Measurements from ENCODE around the gene ARHGEF2. TPM values are rescaled to one million over a fixed set of nuclear protein-coding genes. Genes with fewer than 3 reads are reported as not detected.

Gene ARHGEF2
- total and polyA plus RNA-seq, 2 experiments from 2014 or later: 30.1 to 46.9 TPM

GRCh38 chr1:155983191-155984024 is 5.1 kb upstream of the ARHGEF2 start:
- DNase-seq (ENCODE audit: low spot score): peak; percentile 76
- H4K20me1 ChIP-seq (ENCODE audit: insufficient read depth, poor library complexity, severe bottlenecking): no peaks in the 10 kb centered on the region
- H3K79me2 ChIP-seq: peaks cover 33% of the 10 kb centered on the region
- H3K27me3 ChIP-seq: no peaks in the 10 kb centered on the region
- H3K36me3 ChIP-seq (replicated peaks; ENCODE audit: insufficient read depth, low read depth): no peaks in the 10 kb centered on the region
- H3K4me1 ChIP-seq (ENCODE audit: insufficient read depth): peaks cover 25% of the 10 kb centered on the region
- no peak overlapping the region for H2AFZ ChIP-seq
- no peaks in the 10 kb centered on the region for H3K9me2 ChIP-seq (replicated peaks; ENCODE audit: insufficient read depth)
- no peaks in the 10 kb centered on the region for H3K9me3 ChIP-seq (ENCODE audit: low read depth)
- H3K27ac ChIP-seq: peak overlapping the region; percentile 87
- no peak overlapping the region for H3K4me3 ChIP-seq
- TF ChIP-seq EZH2phosphoT487 (IDR thresholded peaks at IDR 0.05; ENCODE audit: low read depth, severe bottlenecking, unreplicated experiment): no peak
- no peak for TF ChIP-seq EZH2 (IDR thresholded peaks at IDR 0.05; ENCODE audit: borderline replicate concordance)
- no peak for TF ChIP-seq CTCF (IDR thresholded peaks at IDR 0.05; ENCODE audit: poor library complexity)
- WGBS (ENCODE audit: low lambda C conversion rate, missing lambda C conversion rate): 37% methylated on average over 4 of the region's 4 CpGs
- H3K4me2 ChIP-seq: peak overlapping the region; percentile 82

- H4K20me1 ChIP-seq (ENCODE audit: insufficient read depth, poor library complexity, severe bottlenecking): no peaks in the 10 kb centered on the region
- no peak for TF ChIP-seq CTCF (IDR thresholded peaks at IDR 0.05; ENCODE audit: poor library complexity)
- DNase-seq (ENCODE audit: low spot score): no peak
- 90% methylated on average over 7 of the region's 7 CpGs for WGBS (ENCODE audit: low lambda C conversion rate, missing lambda C conversion rate)
- H3K36me3 ChIP-seq (replicated peaks; ENCODE audit: insufficient read depth, low read depth): no peaks in the 10 kb centered on the region
- H3K4me2 ChIP-seq: peak overlapping the region; percentile 82
- H2AFZ ChIP-seq: no peak overlapping the region
- peak overlapping the region; percentile 87 for H3K27ac ChIP-seq
- H3K79me2 ChIP-seq: peaks cover 46% of the 10 kb centered on the region
- H3K9me3 ChIP-seq (ENCODE audit: low read depth): no peaks in the 10 kb centered on the region
- H3K27me3 ChIP-seq: no peaks in the 10 kb centered on the region
- no peaks in the 10 kb centered on the region for H3K9me2 ChIP-seq (replicated peaks; ENCODE audit: insufficient read depth)
- H3K4me1 ChIP-seq (ENCODE audit: insufficient read depth): peaks cover 29% of the 10 kb centered on the region
- H3K4me3 ChIP-seq: no peak overlapping the region
Observed at GRCh38 chr1:155982106-155982505, 3.8 kb upstream of the ARHGEF2 start.

DNA sequence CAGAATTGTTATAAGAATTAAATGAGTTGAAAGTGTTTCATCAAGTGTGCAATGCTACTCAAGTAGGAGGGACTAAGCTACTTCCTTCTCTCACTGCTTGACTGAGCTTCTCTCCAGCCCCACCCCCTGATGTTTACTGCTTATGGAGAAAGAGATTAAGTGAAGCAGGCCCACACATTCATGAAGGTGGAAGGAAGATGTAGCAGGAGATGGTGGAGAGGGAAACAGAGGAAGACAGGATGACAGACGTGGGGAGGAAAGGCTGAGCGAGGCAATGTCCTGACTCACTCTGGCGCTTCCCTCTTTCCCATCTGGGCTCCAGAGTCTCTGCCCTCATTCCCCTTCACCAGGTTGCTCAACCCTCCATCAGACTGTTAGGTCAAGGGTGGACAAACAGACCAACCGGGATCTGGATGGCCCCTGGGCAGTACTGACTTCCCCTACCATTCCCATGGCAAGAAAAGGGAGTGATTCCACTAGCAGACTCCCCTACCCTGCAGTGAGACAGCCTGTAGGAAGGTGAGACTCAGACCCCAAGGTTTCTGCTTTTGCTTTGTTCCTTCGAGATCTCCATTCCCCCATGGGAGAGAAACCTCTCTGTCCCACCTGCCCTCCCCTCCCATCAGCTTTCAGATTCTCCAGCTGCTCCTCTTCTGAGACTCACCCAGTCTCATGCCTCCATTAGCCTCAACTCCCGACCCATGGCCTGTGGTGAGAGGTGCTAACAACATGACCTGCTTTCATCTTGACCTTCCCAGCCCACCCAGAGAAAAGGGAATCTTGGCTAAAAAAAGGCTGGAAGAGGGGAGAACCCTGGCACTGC is 3.1 kb upstream of the ARHGEF2 start:
- Histone ChIP-seq H3K4me1 (ENCODE audit: insufficient read depth) (peaks cover 35% of the 10 kb centered on the region), H3K79me2 (peaks cover 52% of the 10 kb centered on the region), H3K27ac (peak overlapping the region; percentile 87), H3K4me3 (no peak overlapping the region), H3K27me3 (no peaks in the 10 kb centered on the region), H3K9me2 (replicated peaks; ENCODE audit: insufficient read depth) (no peaks in the 10 kb centered on the region), H3K9me3 (ENCODE audit: low read depth) (no peaks in the 10 kb centered on the region), H4K20me1 (ENCODE audit: insufficient read depth, poor library complexity, severe bottlenecking) (no peaks in the 10 kb centered on the region), H3K4me2 (peak overlapping the region; percentile 82), H3K36me3 (replicated peaks; ENCODE audit: insufficient read depth, low read depth) (no peaks in the 10 kb centered on the region), H2AFZ (no peak overlapping the region)
- WGBS (ENCODE audit: low lambda C conversion rate, missing lambda C conversion rate): 76% methylated on average over 6 of the region's 6 CpGs
- TF ChIP-seq CTCF (IDR thresholded peaks at IDR 0.05; ENCODE audit: poor library complexity): no peak
- no peak for TF ChIP-seq EZH2phosphoT487 (IDR thresholded peaks at IDR 0.05; ENCODE audit: low read depth, severe bottlenecking, unreplicated experiment)
- no peak for TF ChIP-seq EZH2 (IDR thresholded peaks at IDR 0.05; ENCODE audit: borderline replicate concordance)
- DNase-seq (ENCODE audit: low spot score): peak; percentile 54

All from hepatocyte (in vitro differentiated cells).